HepG2 (cell line): ENCODE data around the gene PLXNA3. TPM values are rescaled to one million over a fixed set of nuclear protein-coding genes. Genes with fewer than 3 reads are reported as not detected.
A peak's percentile ranks its signal among the peaks of the same experiment; 100 is the strongest.

Experiments used
- ATAC-seq: fragments of 200-7000 bp; cut with Tn5 transposase; 3 replicates; pipeline ENCODE4 v1.9.1; 2020; ENCODE audit warnings: mild to moderate bottlenecking, moderate library complexity
- BruUV-seq: library from RNA; stranded (reverse); fragments of 400-500 nt; replicated peaks from 2 replicates; lab custom pipeline; 2021; lab: Mats Ljungman, UMichigan
- CTCF ChIA-PET: fragments of 300-600 bp; formaldehyde crosslinking; extraction: SDS; loops from one replicate; lab custom pipeline; 2021; ENCODE audit warnings: low total read pairs, inconsistent platforms, low intra/inter-chr PET ratio; lab: Yijun Ruan, JAX
- POLR2A ChIA-PET: fragments of 350-600 bp; sonication (Branson Sonifier 250); formaldehyde crosslinking; loops from one replicate; lab custom pipeline; 2020; ENCODE audit warnings: antibody characterized with exemption, inconsistent platforms; lab: Yijun Ruan, JAX
- DNase-seq: peaks from one replicate; pipeline ENCODE4 v3.0.0-alpha.2; 2015; ENCODE audit warnings: low spot score
- FAIRE-seq: peaks from 3 replicates; lab custom pipeline; 2011; peaks lifted over from hg19 to GRCh38; lab: Jason Lieb, UNC
- H2AFZ ChIP-seq: one replicate; pipeline ENCODE4 v1.6.1; 2011; ENCODE audit warnings: low read length, inconsistent platforms
- H3K27ac ChIP-seq: fragments of 300-600 bp; 3 replicates; pipeline ENCODE4 v1.8.0; 2011; ENCODE audit warnings: mixed run types, mild to moderate bottlenecking, mixed read lengths, low read length, inconsistent platforms; ENCODE audit not compliant: insufficient read depth; ENCODE audit errors: extremely low read length
- H3K27me3 ChIP-seq, 2 experiments: fragments of 200-600 bp in 1 of 2; 2 replicates in 1 of 2; 3 replicates in 1 of 2; pipeline versions ENCODE4 v1.6.0 to v1.8.0; 2011; ENCODE audit warnings: low read length in 2 of 2, mild to moderate bottlenecking in 2 of 2, moderate library complexity in 2 of 2, inconsistent platforms in 1 of 2; ENCODE audit not compliant: insufficient read depth in 2 of 2, control insufficient read depth in 1 of 2
- H3K36me3 ChIP-seq, 2 experiments: fragments of 200-600 bp in 1 of 2; replicated peaks in 1 of 2; 2 replicates in 1 of 2; 3 replicates in 1 of 2; pipeline versions ENCODE4 v1.5.1 to v1.8.0; 2011; ENCODE audit warnings: low read length in 2 of 2, inconsistent platforms in 1 of 2; ENCODE audit not compliant: insufficient read depth in 2 of 2, control insufficient read depth in 1 of 2
- H3K4me1 ChIP-seq: 2 replicates; pipeline ENCODE4 v1.5.1; 2012; ENCODE audit warnings: low read length, inconsistent platforms; ENCODE audit not compliant: insufficient read depth
- H3K4me2 ChIP-seq: 2 replicates; pipeline ENCODE4 v1.6.0; 2011; ENCODE audit warnings: low read depth, low read length, inconsistent platforms
- H3K4me3 ChIP-seq, 3 experiments: fragments of 200-600 bp in 1 of 3; sonication (generic), shearing (Covaris generic) in 1 of 3; replicated peaks in 1 of 3; 2 replicates each; pipeline ENCODE4 v1.5.1; 2011 to 2016; ENCODE audit warnings: low read length in 3 of 3, inconsistent platforms in 2 of 3, low read depth in 2 of 3, mild to moderate bottlenecking in 2 of 3, control low read depth in 1 of 3, mixed read lengths in 1 of 3; ENCODE audit not compliant: insufficient read depth in 1 of 3
- H3K79me2 ChIP-seq: one replicate; pipeline ENCODE4 v1.6.1; 2011; ENCODE audit warnings: low read length, inconsistent platforms; ENCODE audit not compliant: insufficient read depth
- H3K9ac ChIP-seq: 2 replicates; pipeline ENCODE4 v1.6.0; 2011; ENCODE audit warnings: mild to moderate bottlenecking, low read depth, low read length, inconsistent platforms; ENCODE audit not compliant: insufficient read depth
- H3K9me3 ChIP-seq: 2 replicates; pipeline ENCODE4 v1.5.1; 2012; ENCODE audit warnings: mild to moderate bottlenecking, low read length
- H4K20me1 ChIP-seq: 2 replicates; pipeline ENCODE4 v1.6.0; 2011; ENCODE audit warnings: inconsistent platforms, mild to moderate bottlenecking, low read length, moderate library complexity; ENCODE audit not compliant: insufficient read depth
- ATF7 ChIP-seq, 2 experiments: fragments of 450-650 bp in 1 of 2; sonication (generic) in 1 of 2; formaldehyde crosslinking in 1 of 2; IDR thresholded peaks; 2 replicates each; pipeline versions ENCODE4 v1.4.0 to v1.6.1; 2016 to 2020; ENCODE audit warnings: antibody characterized with exemption in 1 of 2, mild to moderate bottlenecking in 1 of 2, missing genetic modification reagents in 1 of 2
- HMGXB4 ChIP-seq, 2 experiments: sonication (generic) in 1 of 2; formaldehyde crosslinking in 1 of 2; IDR thresholded peaks; 2 replicates each; pipeline versions ENCODE4 v1.4.0 to v1.6.1; 2018 to 2020; ENCODE audit warnings: missing genetic modification reagents in 2 of 2, borderline replicate concordance in 1 of 2, low read depth in 1 of 2, mild to moderate bottlenecking in 1 of 2, missing biosample characterization in 1 of 2
- NR2F2 ChIP-seq: IDR thresholded peaks from 2 replicates; pipeline ENCODE4 v1.6.1; 2012; ENCODE audit warnings: low read depth, inconsistent platforms, borderline replicate concordance
- NR2F6 ChIP-seq, 2 experiments: IDR thresholded peaks; 2 replicates each; pipeline ENCODE4 v1.6.1; 2016; ENCODE audit warnings: antibody characterized with exemption in 1 of 2, mild to moderate bottlenecking in 1 of 2
- POLR2AphosphoS5 ChIP-seq: IDR thresholded peaks from 2 replicates; pipeline ENCODE4 v1.6.1; 2012; ENCODE audit warnings: low read depth, low read length
- SAP130 ChIP-seq: IDR thresholded peaks from 2 replicates; pipeline ENCODE4 v1.6.1; 2016; ENCODE audit warnings: low read depth
- SIX1 ChIP-seq: sonication (generic); formaldehyde crosslinking; IDR thresholded peaks from 2 replicates; pipeline ENCODE4 v1.4.0; 2020; ENCODE audit warnings: missing genetic modification reagents, borderline replicate concordance
- ZC3H13 ChIP-seq: sonication (generic); formaldehyde crosslinking; IDR thresholded peaks from 2 replicates; pipeline ENCODE4 v1.8.1; 2023; ENCODE audit warnings: mild to moderate bottlenecking, missing genetic modification reagents, moderate library complexity
- ZFP41 ChIP-seq: sonication (generic); formaldehyde crosslinking; IDR thresholded peaks from 2 replicates; pipeline ENCODE4 v1.4.0; 2020; ENCODE audit warnings: mild to moderate bottlenecking, missing genetic modification reagents, borderline replicate concordance
- ZNF558 ChIP-seq: sonication (generic); formaldehyde crosslinking; IDR thresholded peaks from 2 replicates; pipeline ENCODE4 v1.9.0; 2022; ENCODE audit warnings: mild to moderate bottlenecking, missing genetic modification reagents, borderline replicate concordance
- ZNF776 ChIP-seq: sonication (generic); formaldehyde crosslinking; IDR thresholded peaks from 2 replicates; pipeline ENCODE4 v1.4.0; 2020; ENCODE audit warnings: mild to moderate bottlenecking, missing genetic modification reagents
- WGBS: methylation state at CpG from one replicate; pipeline ENCODE4 v1.1.6; 2017; ENCODE audit warnings: low lambda C conversion rate; 5-methylcytosine and 5-hydroxymethylcytosine counted together
- in situ Hi-C: cut with HindIII; loops from 2 replicates; pipeline ENCODE4 v1.10.0; 2017; ENCODE audit warnings: low pct_unique_long_range_greater_than_20kb; ENCODE audit not compliant: extremely low pct_ligation_motif_present
- intact Hi-C: fragments of 100-400 bp; cut with micrococcal nuclease; formaldehyde crosslinking; loops from one replicate; pipeline ENCODE4 v1.10.0; 2022; ENCODE audit not compliant: unreplicated experiment
- polyA plus RNA-seq, 8 experiments: library from polyadenylated mRNA; depleted of rRNA in 3 of 8; stranded (reverse) in 7 of 8; unstranded in 1 of 8; fragments of >200 nt; fragmentation: Illumina TruSeq in 4 of 8; extraction: Trizol in 4 of 8; gene quantifications; 2 replicates each; pipeline versions ENCODE4 v1.2.1 to v1.2.3, GENCODE V29; 2011 to 2016; ENCODE audit warnings: low read depth in 4 of 8, missing spikeins in 1 of 8, mixed read lengths in 1 of 8; ENCODE audit not compliant: insufficient read depth in 1 of 8
- total RNA-seq, 5 experiments: library from RNA; depleted of rRNA; stranded (reverse); fragments of >200 nt; fragmentation: Illumina TruSeq; extraction: Trizol; gene quantifications; 2 replicates each; pipeline ENCODE4 v1.2.3, GENCODE V29; 2016; ENCODE audit warnings: low read depth in 1 of 5
- TF ChIP-seq, protein P1 (sequence below): sonication (generic); IDR thresholded peaks from 2 replicates; pipeline ENCODE4 v1.6.1; 2016; ENCODE audit warnings: low read depth, borderline replicate concordance

The PLXNA3 gene
- total and polyA plus RNA-seq, 2 of the 13 experiments (the other 11 are each of a cell fraction or from before 2014, with no cell fraction given): 5.8 to 20.6 TPM

GRCh38 chrX:154513716-154514115 is 55.6 kb downstream of the PLXNA3 start:
- ATAC-seq (no peak), FAIRE-seq (no peak), DNase-seq (no peak)
- Histone ChIP-seq H3K9ac (no peak overlapping the region), H3K9me3 (no peaks in the 10 kb centered on the region), H3K4me1 (peaks cover 25% of the 10 kb centered on the region), H3K4me3 (no peak overlapping the region), H3K4me2 (no peak overlapping the region), H3K79me2 (no peaks in the 10 kb centered on the region), H4K20me1 (no peaks in the 10 kb centered on the region), H3K27ac (no peak overlapping the region), H2AFZ (no peak overlapping the region), H3K27me3 (no peaks in the 10 kb centered on the region), H3K36me3 (no peaks in the 10 kb centered on the region)
- BruUV-seq: no TSS peak
- TF ChIP-seq NR2F6 (IDR thresholded peaks at IDR 0.05) (peak; percentile 61), NR2F6 (CRISPR knock-in tag; IDR thresholded peaks at IDR 0.05) (no peak), ZNF558 (CRISPR knock-in tag) (no peak), NR2F2 (peak; percentile 39; the same call in 1 of the 2 replicates)
- POLR2A ChIA-PET: interaction anchor here (1.0 to 1.6 kb wide), 3 partner anchors 13 to 144 kb away, joined by 3 to 5 read pairs (median 3); partner anchors contain the start of gene SLC10A3
- CTCF ChIA-PET: no interaction called here
- intact Hi-C loops (no loop called here), in situ Hi-C loops (no loop called here)
- 90% methylated on average over 2 of the region's 2 CpGs for WGBS

GRCh38 chrX:154515090-154515965 is 57.2 kb downstream of the PLXNA3 start:
- no peak overlapping the region for H2AFZ ChIP-seq
- peak overlapping the region; percentile 60 to 78 (median 74); a peak in 5 of 6 replicates for H3K4me3 ChIP-seq
- ChIA-PET POLR2A (interaction anchor here (1.2 to 3.9 kb wide), 7 partner anchors 12 to 118 kb away, joined by 4 to 34 read pairs (median 11); partner anchors contain the start of genes LAGE3, RPL10, SLC10A3 and TAFAZZIN), CTCF (no interaction called here)
- in situ Hi-C loops: loop anchor here (5.0 kb wide), 1 partner anchor 33 kb away; no protein-coding TSS in a partner anchor
- no peaks in the 10 kb centered on the region for H3K9me3 ChIP-seq
- ATAC-seq: no peak
- peak overlapping the region; percentile 85 for H3K9ac ChIP-seq
- DNase-seq: no peak
- no peaks in the 10 kb centered on the region for H4K20me1 ChIP-seq
- H3K36me3 ChIP-seq: no peaks in the 10 kb centered on the region
- no peaks in the 10 kb centered on the region for H3K79me2 ChIP-seq
- intact Hi-C loops: no loop called here
- TSS peak; percentile 47 for BruUV-seq
- H3K4me2 ChIP-seq: peak overlapping the region; percentile 80
- WGBS: 24% methylated on average over 17 of the region's 34 CpGs
- H3K27me3 ChIP-seq: no peaks in the 10 kb centered on the region
- peak overlapping the region; percentile 68 for H3K27ac ChIP-seq
- no peak for FAIRE-seq
- peaks cover 25% of the 10 kb centered on the region for H3K4me1 ChIP-seq
- TF ChIP-seq SIX1 (CRISPR knock-in tag) (no peak), ZFP41 (no peak), POLR2AphosphoS5 (0 out of 2 replicates have a peak, but pooled peaks have one; percentile 27), HMGXB4 (CRISPR knock-in tag; IDR thresholded peaks at IDR 0.05; ENCODE audit: borderline replicate concordance in 1 of 2, low read depth in 1 of 2) (peak in 1 of 2 experiments; percentile 10; a peak in 1 of 4 replicates), ATF7 (IDR thresholded peaks at IDR 0.05) (peak; percentile 58), ATF7 (CRISPR knock-in tag; IDR thresholded peaks at IDR 0.05) (no peak), SAP130 (0 out of 2 replicates have a peak, but pooled peaks have one; percentile 15), ZC3H13 (CRISPR knock-in tag) (peak; percentile 44; the same call in 1 of the 2 replicates), ZNF776 (CRISPR knock-in tag) (no peak)
- TF ChIP-seq, protein P1, sequence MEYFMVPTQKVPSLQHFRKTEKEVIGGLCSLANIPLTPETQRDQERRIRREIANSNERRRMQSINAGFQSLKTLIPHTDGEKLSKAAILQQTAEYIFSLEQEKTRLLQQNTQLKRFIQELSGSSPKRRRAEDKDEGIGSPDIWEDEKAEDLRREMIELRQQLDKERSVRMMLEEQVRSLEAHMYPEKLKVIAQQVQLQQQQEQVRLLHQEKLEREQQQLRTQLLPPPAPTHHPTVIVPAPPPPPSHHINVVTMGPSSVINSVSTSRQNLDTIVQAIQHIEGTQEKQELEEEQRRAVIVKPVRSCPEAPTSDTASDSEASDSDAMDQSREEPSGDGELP: 0 out of 2 replicates have a peak, but pooled peaks have one; percentile 47
